ENCODE data around the gene B9D1. TPM values are rescaled to one million over a fixed set of nuclear protein-coding genes. Genes with fewer than 3 reads are reported as not detected.

B9D1 gene
- total and polyA plus RNA-seq, 2 of the 13 experiments (the other 11 are each of a cell fraction or from before 2014, with no cell fraction given): 27.7 to 31.1 TPM

DNA sequence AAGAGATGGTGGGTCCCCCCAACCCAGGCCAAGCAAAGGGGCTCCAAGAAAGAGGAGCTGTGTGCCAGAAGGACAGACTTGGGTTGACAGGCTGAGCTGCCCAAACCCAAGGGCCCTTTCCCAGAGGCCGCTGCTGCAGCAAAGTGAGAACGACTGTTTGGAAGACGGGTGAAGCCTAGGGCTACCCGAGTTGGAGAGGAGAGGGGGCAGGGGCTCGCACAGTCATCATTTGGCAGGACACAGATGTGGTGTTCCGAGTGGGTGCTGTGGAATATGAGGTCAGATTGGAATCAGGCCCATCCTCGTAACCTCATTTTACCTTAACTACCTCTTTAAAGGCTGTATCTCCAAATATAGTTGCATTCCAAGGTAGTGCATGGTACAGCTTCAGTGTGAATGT, 29.8 kb upstream of the B9D1 start:
- no TSS peak for BruUV-seq (replicated peaks)
- Histone ChIP-seq H3K36me3 (replicated peaks in 1 of 2; ENCODE audit: control insufficient read depth in 1 of 2, insufficient read depth in 2 of 2, low read length in 2 of 2) (no peaks in the 10 kb centered on the region), H3K9ac (ENCODE audit: insufficient read depth, low read depth, low read length) (no peak overlapping the region), H2AFZ (ENCODE audit: low read length) (no peak overlapping the region), H3K27me3 (ENCODE audit: control insufficient read depth in 1 of 2, insufficient read depth in 2 of 2, low read length in 2 of 2) (peaks cover 0 to 20% of the 10 kb centered on the region in 2 experiments; a peak in 2 of 5 replicates), H3K9me3 (ENCODE audit: low read length) (no peaks in the 10 kb centered on the region), H3K4me1 (ENCODE audit: insufficient read depth, low read length) (peaks cover 12% of the 10 kb centered on the region), H3K79me2 (ENCODE audit: insufficient read depth, low read length) (no peaks in the 10 kb centered on the region), H3K4me2 (ENCODE audit: low read depth, low read length) (no peak overlapping the region), H3K27ac (ENCODE audit: extremely low read length, insufficient read depth, low read length) (no peak overlapping the region), H4K20me1 (ENCODE audit: insufficient read depth, low read length) (no peaks in the 10 kb centered on the region), H3K4me3 (replicated peaks in 1 of 3; ENCODE audit: insufficient read depth in 1 of 3, low read depth in 2 of 3, low read length in 3 of 3) (no peak overlapping the region)
- ChIA-PET CTCF (ENCODE audit: low intra/inter-chr PET ratio, low total read pairs) (no interaction called here), POLR2A (interaction anchor here (0.8 kb wide), 1 partner anchor 14 kb away, joined by 5 read pairs; the partner anchor contains the start of gene MAPK7)
- FAIRE-seq (no peak), ATAC-seq (no peak), DNase-seq (ENCODE audit: low spot score) (no peak)
- TF ChIP-seq HMGA1 (CRISPR knock-in tag; conservative IDR thresholded peaks at IDR 0.05): no peak
- no peak for TF ChIP-seq HMG20A (CRISPR knock-in tag; IDR thresholded peaks at IDR 0.05; ENCODE audit: borderline replicate concordance)
- TF ChIP-seq ZNF207 (IDR thresholded peaks at IDR 0.05; ENCODE audit: borderline replicate concordance): no peak
- no peak for TF ChIP-seq ZNF414 (CRISPR knock-in tag; IDR thresholded peaks at IDR 0.05)
- no peak for TF ChIP-seq IKZF1 (IDR thresholded peaks at IDR 0.05)
- no peak for TF ChIP-seq PAF1 (CRISPR knock-in tag; IDR thresholded peaks at IDR 0.05)
- TF ChIP-seq ZNF550 (CRISPR knock-in tag; IDR thresholded peaks at IDR 0.05; ENCODE audit: borderline replicate concordance): no peak
- TF ChIP-seq, protein P1, sequence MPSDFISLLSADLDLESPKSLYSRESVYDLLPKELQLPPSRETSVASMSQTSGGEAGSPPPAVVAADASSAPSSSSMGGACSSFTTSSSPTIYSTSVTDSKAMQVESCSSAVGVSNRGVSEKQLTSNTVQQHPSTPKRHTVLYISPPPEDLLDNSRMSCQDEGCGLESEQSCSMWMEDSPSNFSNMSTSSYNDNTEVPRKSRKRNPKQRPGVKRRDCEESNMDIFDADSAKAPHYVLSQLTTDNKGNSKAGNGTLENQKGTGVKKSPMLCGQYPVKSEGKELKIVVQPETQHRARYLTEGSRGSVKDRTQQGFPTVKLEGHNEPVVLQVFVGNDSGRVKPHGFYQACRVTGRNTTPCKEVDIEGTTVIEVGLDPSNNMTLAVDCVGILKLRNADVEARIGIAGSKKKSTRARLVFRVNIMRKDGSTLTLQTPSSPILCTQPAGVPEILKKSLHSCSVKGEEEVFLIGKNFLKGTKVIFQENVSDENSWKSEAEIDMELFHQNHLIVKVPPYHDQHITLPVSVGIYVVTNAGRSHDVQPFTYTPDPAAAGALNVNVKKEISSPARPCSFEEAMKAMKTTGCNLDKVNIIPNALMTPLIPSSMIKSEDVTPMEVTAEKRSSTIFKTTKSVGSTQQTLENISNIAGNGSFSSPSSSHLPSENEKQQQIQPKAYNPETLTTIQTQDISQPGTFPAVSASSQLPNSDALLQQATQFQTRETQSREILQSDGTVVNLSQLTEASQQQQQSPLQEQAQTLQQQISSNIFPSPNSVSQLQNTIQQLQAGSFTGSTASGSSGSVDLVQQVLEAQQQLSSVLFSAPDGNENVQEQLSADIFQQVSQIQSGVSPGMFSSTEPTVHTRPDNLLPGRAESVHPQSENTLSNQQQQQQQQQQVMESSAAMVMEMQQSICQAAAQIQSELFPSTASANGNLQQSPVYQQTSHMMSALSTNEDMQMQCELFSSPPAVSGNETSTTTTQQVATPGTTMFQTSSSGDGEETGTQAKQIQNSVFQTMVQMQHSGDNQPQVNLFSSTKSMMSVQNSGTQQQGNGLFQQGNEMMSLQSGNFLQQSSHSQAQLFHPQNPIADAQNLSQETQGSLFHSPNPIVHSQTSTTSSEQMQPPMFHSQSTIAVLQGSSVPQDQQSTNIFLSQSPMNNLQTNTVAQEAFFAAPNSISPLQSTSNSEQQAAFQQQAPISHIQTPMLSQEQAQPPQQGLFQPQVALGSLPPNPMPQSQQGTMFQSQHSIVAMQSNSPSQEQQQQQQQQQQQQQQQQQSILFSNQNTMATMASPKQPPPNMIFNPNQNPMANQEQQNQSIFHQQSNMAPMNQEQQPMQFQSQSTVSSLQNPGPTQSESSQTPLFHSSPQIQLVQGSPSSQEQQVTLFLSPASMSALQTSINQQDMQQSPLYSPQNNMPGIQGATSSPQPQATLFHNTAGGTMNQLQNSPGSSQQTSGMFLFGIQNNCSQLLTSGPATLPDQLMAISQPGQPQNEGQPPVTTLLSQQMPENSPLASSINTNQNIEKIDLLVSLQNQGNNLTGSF (CRISPR knock-in tag; IDR thresholded peaks at IDR 0.05): no peak
- TF ChIP-seq KLF15 (CRISPR knock-in tag; IDR thresholded peaks at IDR 0.05; ENCODE audit: borderline replicate concordance): no peak
- intact Hi-C loops (cut with micrococcal nuclease; ENCODE audit: unreplicated experiment): no loop called here
- in situ Hi-C loops (cut with HindIII; ENCODE audit: extremely low pct_ligation_motif_present, low pct_unique_long_range_greater_than_20kb): no loop called here
- 38% methylated on average over 7 of the region's 7 CpGs for WGBS (ENCODE audit: low lambda C conversion rate)
